HepG2 (cell line): ENCODE measurements around the gene IL22. TPM values are rescaled to one million over a fixed set of nuclear protein-coding genes. Genes with fewer than 3 reads are reported as not detected.

Experiments used
- ATAC-seq: fragments of 200-7000 bp; cut with Tn5 transposase; 3 replicates; pipeline ENCODE4 v1.9.1; 2020; ENCODE audit warnings: mild to moderate bottlenecking, moderate library complexity
- BruUV-seq: library from RNA; stranded (reverse); fragments of 400-500 nt; replicated peaks from 2 replicates; lab custom pipeline; 2021; lab: Mats Ljungman, UMichigan
- CTCF ChIA-PET: fragments of 300-600 bp; formaldehyde crosslinking; extraction: SDS; loops from one replicate; lab custom pipeline; 2021; ENCODE audit warnings: low total read pairs, inconsistent platforms, low intra/inter-chr PET ratio; lab: Yijun Ruan, JAX
- POLR2A ChIA-PET: fragments of 350-600 bp; sonication (Branson Sonifier 250); formaldehyde crosslinking; loops from one replicate; lab custom pipeline; 2020; ENCODE audit warnings: antibody characterized with exemption, inconsistent platforms; lab: Yijun Ruan, JAX
- DNase-seq: peaks from one replicate; pipeline ENCODE4 v3.0.0-alpha.2; 2015; ENCODE audit warnings: low spot score
- FAIRE-seq: peaks from 3 replicates; lab custom pipeline; 2011; peaks lifted over from hg19 to GRCh38; lab: Jason Lieb, UNC
- H2AFZ ChIP-seq: one replicate; pipeline ENCODE4 v1.6.1; 2011; ENCODE audit warnings: low read length, inconsistent platforms
- H3K27ac ChIP-seq: fragments of 300-600 bp; 3 replicates; pipeline ENCODE4 v1.8.0; 2011; ENCODE audit warnings: mixed run types, mild to moderate bottlenecking, mixed read lengths, low read length, inconsistent platforms; ENCODE audit not compliant: insufficient read depth; ENCODE audit errors: extremely low read length
- H3K27me3 ChIP-seq, 2 experiments: fragments of 200-600 bp in 1 of 2; 2 replicates in 1 of 2; 3 replicates in 1 of 2; pipeline versions ENCODE4 v1.6.0 to v1.8.0; 2011; ENCODE audit warnings: low read length in 2 of 2, mild to moderate bottlenecking in 2 of 2, moderate library complexity in 2 of 2, inconsistent platforms in 1 of 2; ENCODE audit not compliant: insufficient read depth in 2 of 2, control insufficient read depth in 1 of 2
- H3K36me3 ChIP-seq, 2 experiments: fragments of 200-600 bp in 1 of 2; replicated peaks in 1 of 2; 2 replicates in 1 of 2; 3 replicates in 1 of 2; pipeline versions ENCODE4 v1.5.1 to v1.8.0; 2011; ENCODE audit warnings: low read length in 2 of 2, inconsistent platforms in 1 of 2; ENCODE audit not compliant: insufficient read depth in 2 of 2, control insufficient read depth in 1 of 2
- H3K4me1 ChIP-seq: 2 replicates; pipeline ENCODE4 v1.5.1; 2012; ENCODE audit warnings: low read length, inconsistent platforms; ENCODE audit not compliant: insufficient read depth
- H3K4me2 ChIP-seq: 2 replicates; pipeline ENCODE4 v1.6.0; 2011; ENCODE audit warnings: low read depth, low read length, inconsistent platforms
- H3K4me3 ChIP-seq, 3 experiments: fragments of 200-600 bp in 1 of 3; sonication (generic), shearing (Covaris generic) in 1 of 3; replicated peaks in 1 of 3; 2 replicates each; pipeline ENCODE4 v1.5.1; 2011 to 2016; ENCODE audit warnings: low read length in 3 of 3, inconsistent platforms in 2 of 3, low read depth in 2 of 3, mild to moderate bottlenecking in 2 of 3, control low read depth in 1 of 3, mixed read lengths in 1 of 3; ENCODE audit not compliant: insufficient read depth in 1 of 3
- H3K79me2 ChIP-seq: one replicate; pipeline ENCODE4 v1.6.1; 2011; ENCODE audit warnings: low read length, inconsistent platforms; ENCODE audit not compliant: insufficient read depth
- H3K9ac ChIP-seq: 2 replicates; pipeline ENCODE4 v1.6.0; 2011; ENCODE audit warnings: mild to moderate bottlenecking, low read depth, low read length, inconsistent platforms; ENCODE audit not compliant: insufficient read depth
- H3K9me3 ChIP-seq: 2 replicates; pipeline ENCODE4 v1.5.1; 2012; ENCODE audit warnings: mild to moderate bottlenecking, low read length
- H4K20me1 ChIP-seq: 2 replicates; pipeline ENCODE4 v1.6.0; 2011; ENCODE audit warnings: inconsistent platforms, mild to moderate bottlenecking, low read length, moderate library complexity; ENCODE audit not compliant: insufficient read depth
- ATF5 ChIP-seq: sonication (generic); formaldehyde crosslinking; IDR thresholded peaks from 2 replicates; pipeline ENCODE4 v1.4.0; 2020; ENCODE audit warnings: mild to moderate bottlenecking, low read depth, missing genetic modification reagents
- BRF2 ChIP-seq: sonication (generic); formaldehyde crosslinking; IDR thresholded peaks from 2 replicates; pipeline ENCODE4 v1.8.1; 2022; ENCODE audit warnings: mild to moderate bottlenecking, missing genetic modification reagents
- CEBPG ChIP-seq: IDR thresholded peaks from 2 replicates; pipeline ENCODE4 v1.6.1; 2016
- KMT2A ChIP-seq: sonication (generic); formaldehyde crosslinking; IDR thresholded peaks from 2 replicates; pipeline ENCODE4 v1.4.0; 2020; ENCODE audit warnings: missing genetic modification reagents
- NFYB ChIP-seq: sonication (generic); formaldehyde crosslinking; IDR thresholded peaks from 2 replicates; pipeline ENCODE4 v1.4.0; 2020; ENCODE audit warnings: missing genetic modification reagents
- REXO4 ChIP-seq: sonication (generic); formaldehyde crosslinking; IDR thresholded peaks from 2 replicates; pipeline ENCODE4 v1.8.0; 2022; ENCODE audit warnings: missing genetic modification reagents, mild to moderate bottlenecking, borderline replicate concordance
- SP140L ChIP-seq: sonication (generic); formaldehyde crosslinking; IDR thresholded peaks from 2 replicates; pipeline ENCODE4 v1.4.0; 2020; ENCODE audit warnings: missing genetic modification reagents, borderline replicate concordance
- WIZ ChIP-seq: sonication (generic); formaldehyde crosslinking; IDR thresholded peaks from 2 replicates; pipeline ENCODE4 v1.5.1; 2020; ENCODE audit warnings: mild to moderate bottlenecking, missing genetic modification reagents
- YEATS4 ChIP-seq: sonication (generic); formaldehyde crosslinking; IDR thresholded peaks from 2 replicates; pipeline ENCODE4 v1.4.0; 2020; ENCODE audit warnings: missing genetic modification reagents, borderline replicate concordance
- ZFYVE20 ChIP-seq: sonication (generic); formaldehyde crosslinking; IDR thresholded peaks from 2 replicates; pipeline ENCODE4 v1.8.0; 2023; ENCODE audit warnings: low read depth, mild to moderate bottlenecking, moderate library complexity, missing genetic modification reagents, borderline replicate concordance
- ZNF251 ChIP-seq: sonication (generic); formaldehyde crosslinking; IDR thresholded peaks from 2 replicates; pipeline ENCODE4 v1.9.0; 2021; ENCODE audit warnings: mild to moderate bottlenecking, missing genetic modification reagents
- ZNF816 ChIP-seq: sonication (generic); formaldehyde crosslinking; IDR thresholded peaks from 2 replicates; pipeline ENCODE4 v1.8.0; 2022; ENCODE audit warnings: missing genetic modification reagents, mild to moderate bottlenecking, borderline replicate concordance
- ZNF83 ChIP-seq: sonication (generic); formaldehyde crosslinking; IDR thresholded peaks from 2 replicates; pipeline ENCODE4 v1.4.0; 2020; ENCODE audit warnings: missing genetic modification reagents, mild to moderate bottlenecking, borderline replicate concordance
- WGBS: methylation state at CpG from one replicate; pipeline ENCODE4 v1.1.6; 2017; ENCODE audit warnings: low lambda C conversion rate; 5-methylcytosine and 5-hydroxymethylcytosine counted together
- in situ Hi-C: cut with HindIII; loops from 2 replicates; pipeline ENCODE4 v1.10.0; 2017; ENCODE audit warnings: low pct_unique_long_range_greater_than_20kb; ENCODE audit not compliant: extremely low pct_ligation_motif_present
- intact Hi-C: fragments of 100-400 bp; cut with micrococcal nuclease; formaldehyde crosslinking; loops from one replicate; pipeline ENCODE4 v1.10.0; 2022; ENCODE audit not compliant: unreplicated experiment
- polyA plus RNA-seq, 8 experiments: library from polyadenylated mRNA; depleted of rRNA in 3 of 8; stranded (reverse) in 7 of 8; unstranded in 1 of 8; fragments of >200 nt; fragmentation: Illumina TruSeq in 4 of 8; extraction: Trizol in 4 of 8; gene quantifications; 2 replicates each; pipeline versions ENCODE4 v1.2.1 to v1.2.3, GENCODE V29; 2011 to 2016; ENCODE audit warnings: low read depth in 4 of 8, missing spikeins in 1 of 8, mixed read lengths in 1 of 8; ENCODE audit not compliant: insufficient read depth in 1 of 8
- total RNA-seq, 5 experiments: library from RNA; depleted of rRNA; stranded (reverse); fragments of >200 nt; fragmentation: Illumina TruSeq; extraction: Trizol; gene quantifications; 2 replicates each; pipeline ENCODE4 v1.2.3, GENCODE V29; 2016; ENCODE audit warnings: low read depth in 1 of 5
- TF ChIP-seq, protein P1 (sequence below): sonication (generic); formaldehyde crosslinking; IDR thresholded peaks from 2 replicates; pipeline ENCODE4 v1.8.0; 2022; ENCODE audit warnings: missing genetic modification reagents, mild to moderate bottlenecking, borderline replicate concordance
- TF ChIP-seq, protein P2 (sequence below): sonication (generic); formaldehyde crosslinking; IDR thresholded peaks from 2 replicates; pipeline ENCODE4 v1.4.0; 2020; ENCODE audit warnings: missing genetic modification reagents
- TF ChIP-seq, protein P3 (sequence below): sonication (generic); formaldehyde crosslinking; IDR thresholded peaks from 2 replicates; pipeline ENCODE4 v1.5.0; 2020; ENCODE audit warnings: mild to moderate bottlenecking, missing genetic modification reagents

Gene IL22
- total and polyA plus RNA-seq, 2 of the 13 experiments (the other 11 are each of a cell fraction or from before 2014, with no cell fraction given): not detected

- no peak for ATAC-seq
- Histone ChIP-seq H3K4me2 (no peak overlapping the region), H3K4me1 (no peaks in the 10 kb centered on the region), H2AFZ (no peak overlapping the region), H3K4me3 (no peak overlapping the region), H3K36me3 (no peaks in the 10 kb centered on the region), H3K9ac (no peak overlapping the region), H3K27ac (no peak overlapping the region), H3K9me3 (no peaks in the 10 kb centered on the region), H3K79me2 (no peaks in the 10 kb centered on the region), H4K20me1 (no peaks in the 10 kb centered on the region), H3K27me3 (peaks cover 3 to 4% of the 10 kb centered on the region in 2 experiments; a peak in 2 of 5 replicates)
- in situ Hi-C loops (no loop called here), intact Hi-C loops (no loop called here)
- CTCF ChIA-PET: no interaction called here
- TF ChIP-seq ZFYVE20 (CRISPR knock-in tag) (no peak), NFYB (CRISPR knock-in tag) (no peak), WIZ (CRISPR knock-in tag) (no peak), CEBPG (no peak), ZNF83 (CRISPR knock-in tag) (no peak), ATF5 (no peak), ZNF816 (no peak), BRF2 (no peak), YEATS4 (CRISPR knock-in tag) (no peak), SP140L (CRISPR knock-in tag) (no peak), REXO4 (CRISPR knock-in tag) (no peak), ZNF251 (CRISPR knock-in tag) (no peak), KMT2A (CRISPR knock-in tag) (no peak)
- TF ChIP-seq, protein P1, sequence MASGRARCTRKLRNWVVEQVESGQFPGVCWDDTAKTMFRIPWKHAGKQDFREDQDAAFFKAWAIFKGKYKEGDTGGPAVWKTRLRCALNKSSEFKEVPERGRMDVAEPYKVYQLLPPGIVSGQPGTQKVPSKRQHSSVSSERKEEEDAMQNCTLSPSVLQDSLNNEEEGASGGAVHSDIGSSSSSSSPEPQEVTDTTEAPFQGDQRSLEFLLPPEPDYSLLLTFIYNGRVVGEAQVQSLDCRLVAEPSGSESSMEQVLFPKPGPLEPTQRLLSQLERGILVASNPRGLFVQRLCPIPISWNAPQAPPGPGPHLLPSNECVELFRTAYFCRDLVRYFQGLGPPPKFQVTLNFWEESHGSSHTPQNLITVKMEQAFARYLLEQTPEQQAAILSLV (CRISPR knock-in tag): no peak
- TF ChIP-seq, protein P2, sequence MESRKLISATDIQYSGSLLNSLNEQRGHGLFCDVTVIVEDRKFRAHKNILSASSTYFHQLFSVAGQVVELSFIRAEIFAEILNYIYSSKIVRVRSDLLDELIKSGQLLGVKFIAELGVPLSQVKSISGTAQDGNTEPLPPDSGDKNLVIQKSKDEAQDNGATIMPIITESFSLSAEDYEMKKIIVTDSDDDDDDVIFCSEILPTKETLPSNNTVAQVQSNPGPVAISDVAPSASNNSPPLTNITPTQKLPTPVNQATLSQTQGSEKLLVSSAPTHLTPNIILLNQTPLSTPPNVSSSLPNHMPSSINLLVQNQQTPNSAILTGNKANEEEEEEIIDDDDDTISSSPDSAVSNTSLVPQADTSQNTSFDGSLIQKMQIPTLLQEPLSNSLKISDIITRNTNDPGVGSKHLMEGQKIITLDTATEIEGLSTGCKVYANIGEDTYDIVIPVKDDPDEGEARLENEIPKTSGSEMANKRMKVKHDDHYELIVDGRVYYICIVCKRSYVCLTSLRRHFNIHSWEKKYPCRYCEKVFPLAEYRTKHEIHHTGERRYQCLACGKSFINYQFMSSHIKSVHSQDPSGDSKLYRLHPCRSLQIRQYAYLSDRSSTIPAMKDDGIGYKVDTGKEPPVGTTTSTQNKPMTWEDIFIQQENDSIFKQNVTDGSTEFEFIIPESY (CRISPR knock-in tag): no peak
- TF ChIP-seq, protein P3, sequence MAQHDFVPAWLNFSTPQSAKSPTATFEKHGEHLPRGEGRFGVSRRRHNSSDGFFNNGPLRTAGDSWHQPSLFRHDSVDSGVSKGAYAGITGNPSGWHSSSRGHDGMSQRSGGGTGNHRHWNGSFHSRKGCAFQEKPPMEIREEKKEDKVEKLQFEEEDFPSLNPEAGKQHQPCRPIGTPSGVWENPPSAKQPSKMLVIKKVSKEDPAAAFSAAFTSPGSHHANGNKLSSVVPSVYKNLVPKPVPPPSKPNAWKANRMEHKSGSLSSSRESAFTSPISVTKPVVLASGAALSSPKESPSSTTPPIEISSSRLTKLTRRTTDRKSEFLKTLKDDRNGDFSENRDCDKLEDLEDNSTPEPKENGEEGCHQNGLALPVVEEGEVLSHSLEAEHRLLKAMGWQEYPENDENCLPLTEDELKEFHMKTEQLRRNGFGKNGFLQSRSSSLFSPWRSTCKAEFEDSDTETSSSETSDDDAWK (CRISPR knock-in tag): no peak
- BruUV-seq: no TSS peak
- WGBS: 1% methylated on average over 7 of the region's 7 CpGs
- POLR2A ChIA-PET: no interaction called here
- FAIRE-seq: no peak
- DNase-seq: no peak
These were observed 10.9 kb upstream of the IL22 start for GRCh38 chr12:68264158-68264855.
